HG03097 (cell line): ENCODE data around the gene CSTF2T.

ENCODE experiments used
- ATAC-seq: cut with Tn5 transposase; IDR thresholded peaks from one replicate; pipeline ENCODE4 v1.9.1; 2021; ENCODE audit not compliant: unreplicated experiment, low FRiP score

CSTF2T gene

GRCh38 chr10:51651063-51651462, 48.3 kb downstream of the CSTF2T start:
- ATAC-seq = no peak

DNA sequence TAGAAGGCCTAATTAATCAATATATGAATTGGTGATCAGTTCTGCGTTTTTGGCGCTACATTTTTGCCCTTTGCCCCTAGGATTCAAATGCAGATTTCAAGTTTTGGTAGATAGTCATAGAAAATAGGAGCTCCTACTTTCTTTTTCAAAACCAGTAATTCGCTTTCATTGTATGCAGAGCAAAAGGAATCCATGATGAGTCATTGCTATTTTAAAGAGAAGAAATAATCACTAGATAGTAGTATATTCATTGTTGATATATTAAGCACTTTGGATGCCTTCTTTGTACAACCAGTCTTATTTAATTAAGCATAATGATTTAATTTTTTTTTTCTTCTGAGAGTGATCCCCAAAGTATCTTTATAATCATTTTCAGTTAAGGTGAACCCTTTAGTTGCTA, 50.3 kb downstream of the CSTF2T start:
- ATAC-seq = no peak
